Right lobe of liver (tissue), 4 donors: ENCODE results near the gene OTOP3.

Experiments
- CTCF ChIP-seq, 4 donors: fragments of 200-600 bp in 3 of 4; fragments of 450-650 bp in 1 of 4; IDR thresholded peaks; one replicate each; pipeline versions ENCODE4 v1.5.1 to v1.8.0; 2016 to 2022; ENCODE audit warnings: antibody characterized with exemption in 4 of 4, mild to moderate bottlenecking in 2 of 4
- POLR2A ChIP-seq: fragments of 450-650 bp; IDR thresholded peaks from one replicate; pipeline ENCODE4 v1.6.1; 2017; ENCODE audit warnings: antibody characterized with exemption, mild to moderate bottlenecking
- donor health status: DM: no; HTN: no; CAD: no.
- donor health status: DM: no; HTN: no; CAD: no.
- donor health status: DM: no; HTN: yes; CAD: no.

- TF ChIP-seq CTCF (IDR thresholded peaks at IDR 0.05) (no peak), POLR2A (no peak)
Observed at GRCh38 chr17:74925242-74925641, 10.5 kb upstream of the OTOP3 start.
